ENCODE data around the gene SKAP1. TPM values are rescaled to one million over a fixed set of nuclear protein-coding genes. Genes with fewer than 3 reads are reported as not detected.

The SKAP1 gene
- total and polyA plus RNA-seq, 2 of the 13 experiments (the other 11 are each of a cell fraction or from before 2014, with no cell fraction given): 0.21 TPM; not detected in 1

DNA sequence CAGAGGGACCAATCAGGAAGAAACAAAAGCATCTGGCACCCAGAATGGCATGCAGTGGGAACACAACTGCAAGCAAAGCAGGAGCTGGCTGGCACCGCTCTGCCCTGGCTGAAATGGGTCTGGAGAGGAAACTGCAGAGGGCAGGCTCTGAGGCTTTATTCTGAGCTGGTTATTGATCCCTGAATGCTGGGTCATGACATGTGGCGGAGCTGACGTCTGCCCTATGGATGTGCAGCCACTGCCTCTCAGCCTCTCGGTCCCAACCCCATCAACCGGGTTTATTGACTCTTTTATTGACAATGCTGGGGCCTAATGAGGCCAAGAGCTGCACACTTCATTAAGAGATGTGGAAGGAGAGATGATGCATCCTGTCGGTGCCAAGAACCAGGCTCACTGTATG, 3.9 kb upstream of the SKAP1 start:
- ATAC-seq: no peak
- H3K9me3 ChIP-seq (ENCODE audit: low read length): no peaks in the 10 kb centered on the region
- no peak overlapping the region for H2AFZ ChIP-seq (ENCODE audit: low read length)
- no peak for DNase-seq (ENCODE audit: low spot score)
- 29% methylated on average over 6 of the region's 6 CpGs for WGBS (ENCODE audit: low lambda C conversion rate)
- H3K4me2 ChIP-seq (ENCODE audit: low read depth, low read length): no peak overlapping the region
- intact Hi-C loops (cut with micrococcal nuclease; ENCODE audit: unreplicated experiment) (no loop called here), in situ Hi-C loops (cut with HindIII; ENCODE audit: extremely low pct_ligation_motif_present, low pct_unique_long_range_greater_than_20kb) (no loop called here)
- H3K27ac ChIP-seq (ENCODE audit: extremely low read length, insufficient read depth, low read length): no peak overlapping the region
- BruUV-seq (replicated peaks): no TSS peak
- no peak overlapping the region for H3K4me3 ChIP-seq (replicated peaks in 1 of 3; ENCODE audit: insufficient read depth in 1 of 3, low read depth in 2 of 3, low read length in 3 of 3)
- no peak overlapping the region for H3K9ac ChIP-seq (ENCODE audit: insufficient read depth, low read depth, low read length)
- H3K27me3 ChIP-seq (ENCODE audit: control insufficient read depth in 1 of 2, insufficient read depth in 2 of 2, low read length in 2 of 2): peaks cover 9 to 67% of the 10 kb centered on the region in 2 experiments; a peak in 4 of 5 replicates
- H4K20me1 ChIP-seq (ENCODE audit: insufficient read depth, low read length): no peaks in the 10 kb centered on the region
- POLR2A ChIA-PET: no interaction called here
- CTCF ChIA-PET (ENCODE audit: low intra/inter-chr PET ratio, low total read pairs): no interaction called here
- H3K4me1 ChIP-seq (ENCODE audit: insufficient read depth, low read length): no peaks in the 10 kb centered on the region
- no peaks in the 10 kb centered on the region for H3K79me2 ChIP-seq (ENCODE audit: insufficient read depth, low read length)
- no peak for TF ChIP-seq TEAD2 (CRISPR knock-in tag; IDR thresholded peaks at IDR 0.05)
- no peak for TF ChIP-seq NR3C1 (CRISPR knock-in tag; IDR thresholded peaks at IDR 0.05)
- TF ChIP-seq, protein P1, sequence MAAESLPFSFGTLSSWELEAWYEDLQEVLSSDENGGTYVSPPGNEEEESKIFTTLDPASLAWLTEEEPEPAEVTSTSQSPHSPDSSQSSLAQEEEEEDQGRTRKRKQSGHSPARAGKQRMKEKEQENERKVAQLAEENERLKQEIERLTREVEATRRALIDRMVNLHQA (CRISPR knock-in tag; IDR thresholded peaks at IDR 0.05): no peak
- no peak for FAIRE-seq
- no peaks in the 10 kb centered on the region for H3K36me3 ChIP-seq (replicated peaks in 1 of 2; ENCODE audit: control insufficient read depth in 1 of 2, insufficient read depth in 2 of 2, low read length in 2 of 2)

DNA sequence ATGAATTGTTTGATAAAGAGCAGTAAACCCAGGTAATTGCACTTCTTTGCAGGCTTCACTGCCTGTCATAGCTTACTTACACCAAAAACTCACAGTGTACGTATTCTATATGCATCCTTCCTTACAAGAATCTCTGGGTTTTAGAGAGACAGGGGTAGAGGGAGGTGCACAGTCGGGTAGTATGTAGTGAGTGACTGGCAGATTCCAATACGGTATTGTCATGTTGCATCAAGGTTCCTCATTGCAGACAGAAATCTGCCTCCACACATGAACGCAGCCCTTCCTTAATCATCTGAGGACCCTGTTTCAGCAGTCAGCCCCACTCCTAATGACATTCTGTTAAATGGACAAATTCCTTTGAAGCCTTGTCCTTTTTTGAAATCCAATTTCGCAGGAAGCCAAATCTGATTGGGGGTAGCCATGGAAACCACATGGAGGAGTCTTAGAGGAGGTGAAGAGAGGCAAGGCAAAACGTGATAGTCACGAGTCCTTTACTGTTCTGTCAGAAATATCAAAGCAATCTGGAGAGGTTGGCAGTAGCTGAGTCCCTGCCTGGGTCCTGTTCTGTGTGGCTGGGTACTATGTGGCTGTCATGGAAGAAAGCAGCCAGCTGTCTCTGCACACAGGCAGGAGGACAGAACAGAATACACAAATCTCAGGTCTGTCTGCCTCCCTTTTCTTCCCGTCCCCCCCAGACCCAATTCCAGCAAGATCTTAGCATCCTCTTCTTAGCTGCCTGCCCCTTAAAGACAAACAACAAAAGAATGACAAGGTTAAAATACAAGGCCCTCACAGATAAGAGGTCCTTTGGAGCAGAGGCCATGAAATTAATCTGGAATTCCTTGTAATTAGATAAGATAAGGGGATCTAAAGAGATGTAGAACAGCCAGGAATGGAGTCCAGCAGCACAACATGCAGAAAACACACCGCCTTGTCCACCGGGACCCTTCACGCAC, 3.1 kb upstream of the SKAP1 start:
- FAIRE-seq (no peak), DNase-seq (ENCODE audit: low spot score) (no peak), ATAC-seq (no peak)
- Histone ChIP-seq H3K4me3 (replicated peaks in 1 of 3; ENCODE audit: insufficient read depth in 1 of 3, low read depth in 2 of 3, low read length in 3 of 3) (no peak overlapping the region), H2AFZ (ENCODE audit: low read length) (no peak overlapping the region), H4K20me1 (ENCODE audit: insufficient read depth, low read length) (no peaks in the 10 kb centered on the region), H3K9me3 (ENCODE audit: low read length) (no peaks in the 10 kb centered on the region), H3K36me3 (replicated peaks in 1 of 2; ENCODE audit: control insufficient read depth in 1 of 2, insufficient read depth in 2 of 2, low read length in 2 of 2) (no peaks in the 10 kb centered on the region), H3K4me1 (ENCODE audit: insufficient read depth, low read length) (no peaks in the 10 kb centered on the region), H3K9ac (ENCODE audit: insufficient read depth, low read depth, low read length) (no peak overlapping the region), H3K27me3 (ENCODE audit: control insufficient read depth in 1 of 2, insufficient read depth in 2 of 2, low read length in 2 of 2) (peaks cover 9 to 73% of the 10 kb centered on the region in 2 experiments; a peak in 4 of 5 replicates), H3K27ac (ENCODE audit: extremely low read length, insufficient read depth, low read length) (no peak overlapping the region), H3K79me2 (ENCODE audit: insufficient read depth, low read length) (no peaks in the 10 kb centered on the region), H3K4me2 (ENCODE audit: low read depth, low read length) (no peak overlapping the region)
- no TSS peak for BruUV-seq (replicated peaks)
- ChIA-PET CTCF (ENCODE audit: low intra/inter-chr PET ratio, low total read pairs) (no interaction called here), POLR2A (no interaction called here)
- 10% methylated on average over 11 of the region's 11 CpGs for WGBS (ENCODE audit: low lambda C conversion rate)
- intact Hi-C loops (cut with micrococcal nuclease; ENCODE audit: unreplicated experiment) (no loop called here), in situ Hi-C loops (cut with HindIII; ENCODE audit: extremely low pct_ligation_motif_present, low pct_unique_long_range_greater_than_20kb) (no loop called here)
- TF ChIP-seq HIVEP1 (CRISPR knock-in tag; IDR thresholded peaks at IDR 0.05) (no peak), SRSF1 (optimal IDR thresholded peaks at IDR 0.05; ENCODE audit: low read depth, low read length) (no peak), TCF7 (IDR thresholded peaks at IDR 0.05; ENCODE audit: low read depth) (no peak), ZNF629 (CRISPR knock-in tag; conservative IDR thresholded peaks at IDR 0.05) (no peak), ZBTB42 (CRISPR knock-in tag; IDR thresholded peaks at IDR 0.05) (no peak), EZH2 (conservative IDR thresholded peaks at IDR 0.05; ENCODE audit: low read depth, low read length) (no peak), RORA (CRISPR knock-in tag; IDR thresholded peaks at IDR 0.05) (no peak), AHR (CRISPR knock-in tag; IDR thresholded peaks at IDR 0.05) (no peak), ETV5 (CRISPR knock-in tag; IDR thresholded peaks at IDR 0.05; ENCODE audit: borderline replicate concordance) (no peak), ZNF841 (CRISPR knock-in tag; IDR thresholded peaks at IDR 0.05; ENCODE audit: borderline replicate concordance) (no peak)
- TF ChIP-seq, protein P2, sequence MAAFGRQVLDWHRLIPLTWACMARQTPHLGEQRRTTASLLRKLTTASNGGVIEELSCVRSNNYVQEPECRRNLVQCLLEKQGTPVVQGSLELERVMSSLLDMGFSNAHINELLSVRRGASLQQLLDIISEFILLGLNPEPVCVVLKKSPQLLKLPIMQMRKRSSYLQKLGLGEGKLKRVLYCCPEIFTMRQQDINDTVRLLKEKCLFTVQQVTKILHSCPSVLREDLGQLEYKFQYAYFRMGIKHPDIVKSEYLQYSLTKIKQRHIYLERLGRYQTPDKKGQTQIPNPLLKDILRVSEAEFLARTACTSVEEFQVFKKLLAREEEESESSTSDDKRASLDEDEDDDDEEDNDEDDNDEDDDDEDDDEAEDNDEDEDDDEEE (CRISPR knock-in tag; IDR thresholded peaks at IDR 0.05): no peak
- TF ChIP-seq, protein P3, sequence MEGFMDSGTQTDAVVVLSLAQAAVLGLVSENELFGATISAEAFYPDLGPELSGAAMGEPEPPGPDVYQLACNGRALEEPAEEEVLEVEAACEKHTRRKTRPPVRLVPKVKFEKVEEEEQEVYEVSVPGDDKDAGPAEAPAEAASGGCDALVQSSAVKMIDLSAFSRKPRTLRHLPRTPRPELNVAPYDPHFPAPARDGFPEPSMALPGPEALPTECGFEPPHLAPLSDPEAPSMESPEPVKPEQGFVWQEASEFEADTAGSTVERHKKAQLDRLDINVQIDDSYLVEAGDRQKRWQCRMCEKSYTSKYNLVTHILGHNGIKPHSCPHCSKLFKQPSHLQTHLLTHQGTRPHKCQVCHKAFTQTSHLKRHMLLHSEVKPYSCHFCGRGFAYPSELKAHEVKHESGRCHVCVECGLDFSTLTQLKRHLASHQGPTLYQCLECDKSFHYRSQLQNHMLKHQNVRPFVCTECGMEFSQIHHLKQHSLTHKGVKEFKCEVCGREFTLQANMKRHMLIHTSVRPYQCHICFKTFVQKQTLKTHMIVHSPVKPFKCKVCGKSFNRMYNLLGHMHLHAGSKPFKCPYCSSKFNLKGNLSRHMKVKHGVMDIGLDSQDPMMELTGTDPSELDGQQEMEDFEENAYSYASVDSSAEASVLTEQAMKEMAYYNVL (CRISPR knock-in tag; IDR thresholded peaks at IDR 0.05; ENCODE audit: borderline replicate concordance): no peak

Measured in HepG2 (cell line).